Umbilical cord (tissue), 2 donors: ENCODE measurements around the gene ZCCHC14. TPM values are rescaled to one million over a fixed set of nuclear protein-coding genes. Genes with fewer than 3 reads are reported as not detected.
"Not testable (repeated sequence)": the region's sequence is repeated elsewhere in the genome, so short reads cannot be mapped to it uniquely, and the experiment has no call there.

Experiments
- DNase-seq: peaks from one replicate; pipeline ENCODE4 v3.0.0-alpha.2; 2015; ENCODE audit warnings: low spot score
- total RNA-seq: library from RNA; depleted of rRNA; stranded (reverse); fragments of >200 nt; gene quantifications from one replicate; pipeline ENCODE4 v1.2.3, GENCODE V29; 2014; ENCODE audit warnings: low replicate concordance; ENCODE audit not compliant: insufficient read depth

ZCCHC14 gene
- total RNA-seq, 1 donor from 2014 or later = 13.7 TPM

DNA sequence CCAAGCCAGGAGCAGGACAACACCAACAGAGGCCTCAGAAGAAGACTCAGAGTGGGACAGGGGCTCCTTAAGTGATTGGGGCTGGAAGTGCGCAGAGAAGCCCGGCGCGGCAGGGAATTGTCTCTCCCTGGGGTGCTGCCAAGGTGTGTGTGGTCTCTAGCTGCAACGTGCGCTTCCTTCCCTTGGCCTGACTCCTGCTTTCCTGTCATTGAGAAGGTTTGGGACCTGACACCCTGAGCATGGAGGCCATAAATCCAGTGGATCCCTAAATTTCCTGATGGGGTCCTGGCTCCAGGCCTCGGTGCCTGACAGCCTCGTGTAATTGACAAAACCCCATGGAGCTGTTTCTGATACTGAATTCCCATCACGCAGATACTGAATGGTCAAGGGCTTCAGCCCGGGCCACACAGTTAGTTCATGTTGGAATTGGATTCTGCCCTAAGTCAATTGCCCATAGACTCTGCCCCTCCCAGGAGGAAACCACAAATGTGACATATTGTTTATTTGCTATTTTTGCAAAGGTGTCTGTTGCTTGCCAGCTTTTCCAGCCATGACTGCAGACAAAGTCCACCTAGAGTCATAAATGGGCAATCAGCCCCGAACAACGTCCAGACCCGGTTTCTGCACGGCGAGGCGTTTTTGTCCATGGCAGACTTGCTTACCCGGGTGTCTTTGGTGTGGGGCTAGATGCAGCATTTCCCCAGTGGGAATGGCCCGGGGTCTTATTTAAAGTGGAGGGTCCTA is 4.4 kb upstream of the ZCCHC14 start:
- DNase-seq = not testable (repeated sequence)

- DNase-seq = no peak
Measured at GRCh38 chr16:87496447-87496801, 3.6 kb upstream of the ZCCHC14 start.

DNA sequence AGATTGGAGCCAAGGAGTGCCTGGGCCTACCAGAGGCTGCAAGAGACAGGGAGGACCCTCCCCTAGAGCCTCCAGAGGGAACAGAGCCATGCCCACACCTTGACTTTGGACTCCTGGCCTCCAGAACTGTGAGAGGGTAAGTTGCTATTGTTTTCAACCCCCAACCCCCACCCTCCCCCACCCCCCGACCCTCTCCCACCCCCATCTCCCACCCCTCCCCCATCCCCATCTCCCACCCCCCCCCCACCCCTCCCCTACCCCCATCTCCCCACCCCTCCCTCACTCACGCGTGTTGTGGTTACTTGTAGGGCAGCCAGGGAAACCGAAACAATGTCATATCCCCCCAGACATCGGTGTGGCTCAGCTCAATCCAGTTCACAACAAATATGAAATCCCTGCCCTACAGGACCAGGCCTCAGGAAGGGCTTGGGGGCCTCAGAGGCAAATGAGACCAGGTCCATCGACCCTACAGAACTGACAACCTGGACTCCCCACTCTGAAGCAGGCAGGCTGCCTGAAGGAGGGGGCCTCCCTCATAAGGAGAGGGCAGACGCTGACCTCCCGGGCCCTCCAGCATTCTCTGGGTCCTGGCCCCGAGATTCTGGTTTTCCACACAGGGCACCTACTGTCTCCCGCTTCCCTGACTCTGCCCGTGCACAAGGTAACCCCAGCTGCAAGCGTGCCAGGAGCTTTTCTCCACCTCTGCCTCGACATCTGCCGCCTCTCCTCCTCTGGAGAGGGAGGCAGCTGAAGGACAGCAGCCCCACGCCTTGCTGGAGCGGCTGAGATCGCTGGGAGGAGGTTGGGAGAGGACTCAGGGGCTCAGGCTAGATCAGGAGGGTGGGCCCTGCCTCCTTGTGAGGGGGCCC is 3.0 kb upstream of the ZCCHC14 start:
- DNase-seq = no peak

GRCh38 chr16:87493608-87494280 is 920 bp upstream of the ZCCHC14 start:
- no peak for DNase-seq

DNA sequence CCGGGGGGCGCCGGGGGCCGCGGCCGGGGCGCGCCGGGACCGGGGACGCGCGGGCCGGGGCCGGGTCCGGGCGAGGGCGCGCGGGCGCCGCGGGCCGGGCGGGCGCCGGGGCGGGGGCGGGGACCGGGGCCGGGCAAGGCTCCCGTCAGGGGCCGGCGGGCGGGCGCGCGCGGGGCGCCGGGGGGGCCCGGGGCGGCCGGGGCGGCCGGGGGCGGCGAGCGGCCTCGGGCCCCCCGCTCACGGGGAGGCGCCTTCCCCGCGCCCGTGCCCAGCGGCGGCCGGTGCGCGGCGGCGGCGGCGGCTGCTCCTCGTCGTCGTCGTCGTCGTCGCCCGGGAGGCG is 563 bp downstream of the ZCCHC14 start:
- no peak for DNase-seq

GRCh38 chr16:87491522-87492290 is 1.1 kb downstream of the ZCCHC14 start:
- DNase-seq = no peak

DNA sequence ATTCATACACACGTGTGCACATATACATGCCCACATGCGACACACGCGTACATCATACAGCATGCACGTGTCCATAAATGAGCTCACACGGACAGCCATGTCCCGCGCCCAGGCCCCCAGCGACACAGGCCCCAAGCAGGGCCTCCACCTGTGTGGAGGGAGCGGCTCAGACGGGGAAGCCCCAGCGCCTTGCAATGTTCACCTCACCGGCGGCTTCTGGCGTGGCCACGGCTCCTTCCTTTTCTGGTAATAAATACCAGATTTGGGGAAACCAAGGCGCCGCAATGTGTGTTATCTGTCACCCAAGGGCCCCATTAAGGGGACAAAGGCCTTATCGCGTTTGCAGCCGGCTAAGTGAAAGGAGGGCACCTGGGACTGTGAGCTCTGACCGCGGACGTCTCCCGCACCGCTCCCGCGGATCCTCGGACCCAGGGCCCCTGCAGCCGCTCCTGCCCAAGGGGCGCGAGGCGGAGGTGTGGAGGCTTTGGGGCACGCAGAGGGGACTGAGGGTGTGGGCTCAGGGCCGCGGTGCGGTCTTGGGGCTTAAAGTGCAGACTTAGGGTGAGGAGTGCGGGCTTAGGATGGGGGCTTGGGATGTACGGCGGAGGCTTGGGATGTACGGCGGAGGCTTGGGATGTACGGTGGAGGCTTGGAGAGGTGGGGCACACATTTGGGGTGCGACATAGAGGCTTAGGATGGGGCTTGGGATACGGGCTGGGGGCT is 1.9 kb downstream of the ZCCHC14 start:
- DNase-seq = not testable (repeated sequence)

DNA sequence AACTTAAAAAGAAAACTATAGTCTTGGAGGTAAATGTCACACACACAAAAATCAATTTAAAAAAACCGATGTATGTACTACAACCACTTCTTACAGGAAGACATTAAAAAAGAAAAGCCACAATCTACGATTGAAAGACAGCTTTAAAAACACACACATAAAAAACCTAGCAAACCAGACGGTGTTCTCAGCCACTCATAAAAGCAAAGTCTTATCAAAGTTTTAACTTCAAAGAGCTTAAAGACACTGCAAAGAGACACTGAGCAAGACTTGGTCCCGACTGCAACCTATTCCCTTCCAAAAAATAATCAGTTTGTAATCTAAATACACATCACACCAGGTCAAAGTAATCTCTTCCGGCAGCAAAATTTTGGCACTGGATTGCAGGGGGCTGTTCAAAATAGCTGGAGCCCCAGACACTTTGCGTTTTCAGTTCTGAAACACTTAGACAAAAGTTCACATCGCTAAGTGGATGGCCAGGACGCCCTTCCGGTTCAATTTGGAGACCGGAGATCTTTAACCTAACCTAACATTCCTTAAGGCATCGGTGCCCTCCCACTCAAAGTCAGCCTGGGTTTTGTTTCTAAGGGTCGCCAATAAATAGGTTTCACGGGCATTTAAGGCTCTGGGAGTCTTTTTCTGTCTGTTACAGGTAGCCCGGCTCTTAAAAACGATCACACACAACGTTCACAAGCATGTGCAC is 2.6 kb downstream of the ZCCHC14 start:
- DNase-seq = peak; percentile 25

GRCh38 chr16:87489434-87490045 is 3.3 kb downstream of the ZCCHC14 start:
- no peak for DNase-seq

DNA sequence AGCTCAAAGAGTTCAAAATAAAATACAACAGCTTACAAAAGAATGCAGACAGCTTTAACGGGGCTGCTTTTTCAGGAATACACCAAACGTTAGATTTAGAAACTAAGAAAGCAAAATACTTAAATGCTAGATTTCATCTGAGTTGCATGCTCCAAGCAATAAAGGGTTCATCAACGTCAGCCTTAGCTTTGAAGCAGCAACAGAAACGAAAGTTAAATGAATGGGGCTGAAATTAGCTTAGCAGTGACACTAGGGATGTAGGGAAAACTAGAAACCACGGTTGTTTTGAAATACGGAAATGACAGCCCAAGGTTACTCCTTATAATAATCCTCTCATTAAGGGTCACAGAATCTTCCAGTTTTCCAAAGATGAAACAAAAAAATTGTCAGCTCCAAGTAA is 3.9 kb downstream of the ZCCHC14 start:
- DNase-seq = peak; percentile 24

DNA sequence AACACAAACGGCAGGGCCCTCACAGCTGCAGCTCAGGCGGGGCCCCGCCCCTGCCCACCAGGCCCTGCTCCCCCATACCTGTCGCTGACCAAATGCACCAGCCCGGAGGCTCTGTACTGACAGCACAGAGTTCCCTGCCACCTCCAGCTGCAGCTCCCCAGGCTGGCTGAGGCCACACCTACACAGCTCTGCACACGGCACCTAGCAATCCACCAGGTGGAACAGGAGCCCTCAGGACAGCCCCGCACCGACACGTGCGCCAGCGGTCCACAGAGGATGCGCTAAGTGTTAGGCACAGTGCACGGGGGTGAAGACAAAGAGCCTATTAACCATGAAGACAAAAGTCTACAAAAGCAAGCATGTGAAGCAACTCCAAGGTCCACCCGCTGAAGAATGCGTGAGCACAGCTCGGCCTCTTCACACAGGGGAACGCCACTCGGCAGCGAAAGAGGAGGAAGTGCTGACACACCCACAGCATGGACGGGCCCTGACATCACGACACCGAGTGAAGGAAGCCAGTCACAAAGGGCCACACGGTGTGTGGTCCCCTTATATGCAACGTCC is 5.4 kb downstream of the ZCCHC14 start:
- peak; percentile 19 for DNase-seq

DNA sequence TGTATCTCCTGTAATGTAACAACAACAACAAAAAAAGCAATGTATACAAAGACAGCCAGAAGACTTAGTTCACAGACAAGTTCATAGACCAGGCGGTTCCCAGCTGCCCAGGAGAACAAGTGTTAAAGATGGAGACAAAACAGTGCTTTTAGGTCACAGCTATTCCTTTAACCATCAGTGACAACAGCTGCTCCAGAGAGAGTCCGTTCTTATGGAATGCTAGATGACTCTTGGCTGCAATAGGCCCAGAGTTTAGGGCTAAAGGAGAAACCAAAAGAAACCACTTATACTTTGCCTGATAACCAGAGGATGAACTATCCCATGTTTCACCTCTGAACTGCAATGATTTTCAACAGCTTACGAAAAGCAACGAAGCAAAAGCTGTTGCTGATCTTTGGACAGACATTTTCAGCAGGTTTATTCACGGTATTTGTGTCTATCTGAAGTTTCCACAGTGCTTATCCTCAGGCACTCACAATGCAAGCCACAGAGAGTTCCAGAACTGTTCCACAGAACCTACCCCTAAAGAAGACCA is 6.0 kb downstream of the ZCCHC14 start:
- no peak for DNase-seq

DNA sequence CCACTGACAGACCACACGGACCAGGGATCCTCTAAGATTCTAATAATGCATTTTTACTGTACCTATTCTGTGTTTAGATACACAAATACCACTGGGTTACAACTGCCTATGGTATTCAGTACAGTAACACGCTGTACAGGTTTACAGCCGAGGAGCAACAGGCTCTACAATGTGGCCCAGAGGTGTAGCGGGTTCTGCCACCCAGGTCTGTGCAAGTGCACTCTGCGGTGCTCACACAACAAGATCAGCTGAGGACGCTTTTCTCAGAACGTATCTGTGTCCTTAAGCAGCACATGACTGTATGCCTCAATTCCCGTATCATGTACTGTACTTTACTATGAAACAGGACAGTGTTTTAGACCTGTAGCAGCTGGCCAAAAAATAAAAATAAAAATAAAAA is 6.5 kb downstream of the ZCCHC14 start:
- no peak for DNase-seq

- not testable (repeated sequence) for DNase-seq
Measured at GRCh38 chr16:87485792-87486191, 7.0 kb downstream of the ZCCHC14 start.

DNA sequence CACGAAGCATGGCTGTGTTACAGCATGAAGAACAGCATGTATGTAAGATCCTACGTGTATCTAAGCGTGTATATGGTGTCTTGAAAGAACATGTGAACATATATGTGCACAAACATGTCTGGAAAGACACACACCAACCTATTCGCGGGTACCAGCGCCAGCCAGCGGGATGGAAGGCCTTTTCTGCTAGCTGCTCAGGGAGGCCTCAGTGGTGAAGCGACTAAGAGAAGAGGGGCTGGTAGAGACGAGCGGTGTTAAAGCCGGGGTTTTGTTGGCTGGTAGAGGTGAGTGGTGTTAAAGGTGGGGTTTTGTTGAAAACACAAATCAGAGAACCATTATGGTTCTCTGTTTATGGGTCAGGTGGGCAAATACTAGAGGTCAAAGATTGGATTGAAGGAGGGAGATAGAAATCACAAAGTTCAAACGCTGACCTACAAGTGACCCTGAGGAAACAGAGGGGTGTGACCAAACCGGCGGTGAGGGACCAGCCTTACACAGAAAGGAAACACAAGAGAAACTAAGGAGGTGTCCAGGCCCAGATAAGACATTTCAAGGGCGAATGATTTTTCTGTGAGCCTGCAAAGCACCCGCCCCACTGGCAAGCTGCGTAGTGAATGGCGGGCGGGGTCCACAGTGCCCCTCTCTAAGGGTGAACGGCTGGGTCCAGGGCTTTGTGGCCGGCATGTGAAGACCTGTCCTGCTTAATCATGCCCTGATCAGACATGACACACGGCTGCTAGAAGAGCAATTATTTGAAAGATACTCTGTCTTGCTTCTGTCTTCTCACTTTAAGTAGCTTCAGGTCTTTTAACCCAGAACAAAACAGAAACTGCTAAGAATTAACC is 8.1 kb downstream of the ZCCHC14 start:
- no peak for DNase-seq

GRCh38 chr16:87483481-87483880 is 9.3 kb downstream of the ZCCHC14 start:
- DNase-seq = no peak

GRCh38 chr16:87482670-87483069 is 10.2 kb downstream of the ZCCHC14 start:
- DNase-seq = not testable (repeated sequence)

GRCh38 chr16:87482266-87482665 is 10.6 kb downstream of the ZCCHC14 start:
- no peak for DNase-seq
